WTC11 (cell line): Measurements from ENCODE around the gene ANKRD11. TPM values are rescaled to one million over a fixed set of nuclear protein-coding genes. Genes with fewer than 3 reads are reported as not detected.

Experiments
- ATAC-seq: fragments of 200-7000 bp; cut with Tn5 transposase; 2 replicates; pipeline ENCODE4 v1.10.0; 2021; ENCODE audit warnings: mild to moderate bottlenecking, moderate library complexity
- CTCF ChIA-PET: fragments of 300-600 bp; sonication (Branson Sonifier 250); formaldehyde crosslinking; loops from one replicate; lab custom pipeline; 2021; ENCODE audit warnings: antibody characterized with exemption; lab: Charles Lee
- POLR2A ChIA-PET: fragments of 350-600 bp; sonication (Branson Sonifier 250); formaldehyde crosslinking; loops from one replicate; lab custom pipeline; 2021; ENCODE audit warnings: antibody characterized with exemption; lab: Charles Lee
- DNase-seq: peaks from one replicate; pipeline ENCODE4 v3.0.0; 2021; ENCODE audit warnings: low spot score
- H3K27ac Mint-ChIP-seq: 2 replicates; pipeline ENCODE4 v1.8.0; 2021; ENCODE audit warnings: mixed read lengths
- H3K27me3 Mint-ChIP-seq: 2 replicates; pipeline ENCODE4 v1.8.0; 2021; ENCODE audit warnings: low read depth, mild to moderate bottlenecking, moderate library complexity, mixed read lengths
- H3K36me3 Mint-ChIP-seq: 2 replicates; pipeline ENCODE4 v1.8.0; 2021; ENCODE audit warnings: mixed read lengths
- H3K4me1 Mint-ChIP-seq: 2 replicates; pipeline ENCODE4 v1.8.0; 2022; ENCODE audit warnings: mixed read lengths
- H3K4me3 Mint-ChIP-seq: 2 replicates; pipeline ENCODE4 v1.8.0; 2021; ENCODE audit warnings: mild to moderate bottlenecking, moderate library complexity, mixed read lengths
- H3K9me3 Mint-ChIP-seq: 2 replicates; pipeline ENCODE4 v1.8.0; 2021; ENCODE audit warnings: mixed read lengths
- CDX4 ChIP-seq: fragments of 250-450 bp; sonication (Bioruptor Pico); IDR thresholded peaks from 2 replicates; pipeline ENCODE4 v1.9.0; 2021; ENCODE audit warnings: moderate library complexity, mild to moderate bottlenecking, inconsistent platforms, borderline replicate concordance
- EMX1 ChIP-seq: fragments of 250-450 bp; sonication (Bioruptor Pico); IDR thresholded peaks from 2 replicates; pipeline ENCODE4 v1.8.0; 2021; ENCODE audit warnings: mild to moderate bottlenecking
- FOXJ3 ChIP-seq: sonication (generic); formaldehyde crosslinking; IDR thresholded peaks from 2 replicates; pipeline ENCODE4 v1.9.0; 2021; ENCODE audit warnings: missing genetic modification reagents, mild to moderate bottlenecking, borderline replicate concordance
- HMGA2 ChIP-seq: fragments of 250-450 bp; sonication (Bioruptor Pico); IDR thresholded peaks from 2 replicates; pipeline ENCODE4 v1.4.0; 2021; ENCODE audit warnings: mild to moderate bottlenecking, moderate library complexity
- IRF1 ChIP-seq: sonication (generic); formaldehyde crosslinking; IDR thresholded peaks from 2 replicates; pipeline ENCODE4 v1.8.0; 2023; ENCODE audit warnings: missing genetic modification reagents
- NR1H2 ChIP-seq: sonication (generic); formaldehyde crosslinking; IDR thresholded peaks from 2 replicates; pipeline ENCODE4 v1.9.0; 2021; ENCODE audit warnings: mild to moderate bottlenecking, moderate library complexity, missing genetic modification reagents
- NR2C2 ChIP-seq: sonication (generic); formaldehyde crosslinking; IDR thresholded peaks from 2 replicates; pipeline ENCODE4 v1.8.0; 2022; ENCODE audit warnings: mild to moderate bottlenecking, missing genetic modification reagents
- TEAD4 ChIP-seq: sonication (generic); formaldehyde crosslinking; IDR thresholded peaks from 2 replicates; pipeline ENCODE4 v1.8.0; 2022; ENCODE audit warnings: mild to moderate bottlenecking, missing genetic modification reagents
- ZMAT4 ChIP-seq: fragments of 250-450 bp; sonication (Bioruptor Pico); IDR thresholded peaks from 2 replicates; pipeline ENCODE4 v1.9.0; 2021; ENCODE audit warnings: mild to moderate bottlenecking
- ZNF232 ChIP-seq: sonication (generic); formaldehyde crosslinking; IDR thresholded peaks from 2 replicates; pipeline ENCODE4 v1.8.0; 2022; ENCODE audit warnings: mild to moderate bottlenecking, missing genetic modification reagents
- ZNF263 ChIP-seq: sonication (generic); formaldehyde crosslinking; IDR thresholded peaks from 2 replicates; pipeline ENCODE4 v1.8.1; 2022; ENCODE audit warnings: low read depth, mild to moderate bottlenecking, moderate library complexity, missing genetic modification reagents
- ZNF317 ChIP-seq: sonication (generic); formaldehyde crosslinking; IDR thresholded peaks from 2 replicates; pipeline ENCODE4 v1.8.1; 2023; ENCODE audit warnings: low read depth, mild to moderate bottlenecking, moderate library complexity, missing genetic modification reagents, borderline replicate concordance
- ZNF416 ChIP-seq: fragments of 250-450 bp; sonication (Bioruptor Pico); IDR thresholded peaks from 2 replicates; pipeline ENCODE4 v1.9.0; 2021; ENCODE audit warnings: mild to moderate bottlenecking, inconsistent platforms
- ZNF671 ChIP-seq: fragments of 250-450 bp; sonication (Bioruptor Pico); IDR thresholded peaks from 2 replicates; pipeline ENCODE4 v1.8.0; 2021; ENCODE audit warnings: mild to moderate bottlenecking
- total RNA-seq: library from RNA; stranded (reverse); gene quantifications from 3 replicates; pipeline ENCODE4 v1.2.3, GENCODE V29; 2021
- TF ChIP-seq, protein P1 (sequence below): sonication (generic); formaldehyde crosslinking; IDR thresholded peaks from 2 replicates; pipeline ENCODE4 v1.8.1; 2022; ENCODE audit warnings: mild to moderate bottlenecking, moderate library complexity, missing genetic modification reagents
- TF ChIP-seq, protein P2 (sequence below): fragments of 250-450 bp; sonication (Bioruptor Pico); IDR thresholded peaks from 2 replicates; pipeline ENCODE4 v1.9.0; 2021; ENCODE audit warnings: mild to moderate bottlenecking
- TF ChIP-seq, protein P3 (sequence below): sonication (generic); formaldehyde crosslinking; conservative IDR thresholded peaks from 2 replicates; pipeline ENCODE4 v1.8.1; 2023; ENCODE audit warnings: mild to moderate bottlenecking, low read depth, missing genetic modification reagents, moderate library complexity
- TF ChIP-seq, protein P4 (sequence below): sonication (generic); formaldehyde crosslinking; IDR thresholded peaks from 2 replicates; pipeline ENCODE4 v1.8.1; 2022; ENCODE audit warnings: low read depth, mild to moderate bottlenecking, moderate library complexity, missing genetic modification reagents, borderline replicate concordance
- TF ChIP-seq, protein P5 (sequence below): sonication (generic); formaldehyde crosslinking; IDR thresholded peaks from 2 replicates; pipeline ENCODE4 v1.8.0; 2023; ENCODE audit warnings: mild to moderate bottlenecking, missing genetic modification reagents
- TF ChIP-seq, protein P6 (sequence below): sonication (generic); formaldehyde crosslinking; IDR thresholded peaks from 2 replicates; pipeline ENCODE4 v1.8.1; 2023; ENCODE audit warnings: mild to moderate bottlenecking, missing genetic modification reagents, moderate library complexity

The ANKRD11 gene
- total RNA-seq, 1 experiment from 2014 or later: 184 TPM

DNA sequence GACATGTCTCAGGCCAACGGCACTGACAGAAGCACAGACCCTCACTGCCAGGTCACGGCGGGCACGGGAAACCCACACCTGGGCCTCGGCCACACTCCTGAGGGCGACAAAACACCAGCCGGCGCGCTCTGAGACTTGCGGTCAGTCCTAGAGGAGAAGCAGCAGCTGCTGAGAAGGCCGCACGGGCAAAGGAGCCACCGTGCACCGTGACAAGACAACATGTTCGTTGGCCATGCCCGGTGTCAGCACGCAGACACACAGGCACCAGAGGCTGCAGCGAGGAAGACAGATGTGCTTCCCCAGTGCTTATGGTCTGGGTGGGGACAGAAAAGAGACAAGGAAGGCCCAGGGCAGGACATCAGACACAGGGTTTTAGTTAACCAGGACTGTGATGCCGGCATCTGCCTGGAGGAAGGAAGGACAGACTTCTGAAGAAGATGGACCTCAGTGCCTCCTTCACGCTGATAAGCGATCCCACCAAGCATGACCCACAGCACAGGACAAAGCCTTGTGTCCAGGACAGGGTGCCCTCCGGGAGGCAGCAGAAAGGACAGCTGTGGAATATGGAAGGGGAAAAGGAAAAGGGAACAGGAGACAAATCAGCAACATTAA, 84.0 kb downstream of the ANKRD11 start (continued):
- TF ChIP-seq, protein P1, sequence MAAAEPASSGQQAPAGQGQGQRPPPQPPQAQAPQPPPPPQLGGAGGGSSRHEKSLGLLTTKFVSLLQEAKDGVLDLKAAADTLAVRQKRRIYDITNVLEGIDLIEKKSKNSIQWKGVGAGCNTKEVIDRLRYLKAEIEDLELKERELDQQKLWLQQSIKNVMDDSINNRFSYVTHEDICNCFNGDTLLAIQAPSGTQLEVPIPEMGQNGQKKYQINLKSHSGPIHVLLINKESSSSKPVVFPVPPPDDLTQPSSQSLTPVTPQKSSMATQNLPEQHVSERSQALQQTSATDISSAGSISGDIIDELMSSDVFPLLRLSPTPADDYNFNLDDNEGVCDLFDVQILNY (CRISPR knock-in tag): no peak
- TF ChIP-seq FOXJ3 (CRISPR knock-in tag) (no peak), CDX4 (CRISPR knock-in tag) (no peak)
- TF ChIP-seq, protein P2, sequence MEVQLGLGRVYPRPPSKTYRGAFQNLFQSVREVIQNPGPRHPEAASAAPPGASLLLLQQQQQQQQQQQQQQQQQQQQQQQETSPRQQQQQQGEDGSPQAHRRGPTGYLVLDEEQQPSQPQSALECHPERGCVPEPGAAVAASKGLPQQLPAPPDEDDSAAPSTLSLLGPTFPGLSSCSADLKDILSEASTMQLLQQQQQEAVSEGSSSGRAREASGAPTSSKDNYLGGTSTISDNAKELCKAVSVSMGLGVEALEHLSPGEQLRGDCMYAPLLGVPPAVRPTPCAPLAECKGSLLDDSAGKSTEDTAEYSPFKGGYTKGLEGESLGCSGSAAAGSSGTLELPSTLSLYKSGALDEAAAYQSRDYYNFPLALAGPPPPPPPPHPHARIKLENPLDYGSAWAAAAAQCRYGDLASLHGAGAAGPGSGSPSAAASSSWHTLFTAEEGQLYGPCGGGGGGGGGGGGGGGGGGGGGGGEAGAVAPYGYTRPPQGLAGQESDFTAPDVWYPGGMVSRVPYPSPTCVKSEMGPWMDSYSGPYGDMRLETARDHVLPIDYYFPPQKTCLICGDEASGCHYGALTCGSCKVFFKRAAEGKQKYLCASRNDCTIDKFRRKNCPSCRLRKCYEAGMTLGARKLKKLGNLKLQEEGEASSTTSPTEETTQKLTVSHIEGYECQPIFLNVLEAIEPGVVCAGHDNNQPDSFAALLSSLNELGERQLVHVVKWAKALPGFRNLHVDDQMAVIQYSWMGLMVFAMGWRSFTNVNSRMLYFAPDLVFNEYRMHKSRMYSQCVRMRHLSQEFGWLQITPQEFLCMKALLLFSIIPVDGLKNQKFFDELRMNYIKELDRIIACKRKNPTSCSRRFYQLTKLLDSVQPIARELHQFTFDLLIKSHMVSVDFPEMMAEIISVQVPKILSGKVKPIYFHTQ (CRISPR knock-in tag): no peak
- TF ChIP-seq, protein P3, sequence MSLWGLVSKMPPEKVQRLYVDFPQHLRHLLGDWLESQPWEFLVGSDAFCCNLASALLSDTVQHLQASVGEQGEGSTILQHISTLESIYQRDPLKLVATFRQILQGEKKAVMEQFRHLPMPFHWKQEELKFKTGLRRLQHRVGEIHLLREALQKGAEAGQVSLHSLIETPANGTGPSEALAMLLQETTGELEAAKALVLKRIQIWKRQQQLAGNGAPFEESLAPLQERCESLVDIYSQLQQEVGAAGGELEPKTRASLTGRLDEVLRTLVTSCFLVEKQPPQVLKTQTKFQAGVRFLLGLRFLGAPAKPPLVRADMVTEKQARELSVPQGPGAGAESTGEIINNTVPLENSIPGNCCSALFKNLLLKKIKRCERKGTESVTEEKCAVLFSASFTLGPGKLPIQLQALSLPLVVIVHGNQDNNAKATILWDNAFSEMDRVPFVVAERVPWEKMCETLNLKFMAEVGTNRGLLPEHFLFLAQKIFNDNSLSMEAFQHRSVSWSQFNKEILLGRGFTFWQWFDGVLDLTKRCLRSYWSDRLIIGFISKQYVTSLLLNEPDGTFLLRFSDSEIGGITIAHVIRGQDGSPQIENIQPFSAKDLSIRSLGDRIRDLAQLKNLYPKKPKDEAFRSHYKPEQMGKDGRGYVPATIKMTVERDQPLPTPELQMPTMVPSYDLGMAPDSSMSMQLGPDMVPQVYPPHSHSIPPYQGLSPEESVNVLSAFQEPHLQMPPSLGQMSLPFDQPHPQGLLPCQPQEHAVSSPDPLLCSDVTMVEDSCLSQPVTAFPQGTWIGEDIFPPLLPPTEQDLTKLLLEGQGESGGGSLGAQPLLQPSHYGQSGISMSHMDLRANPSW (CRISPR knock-in tag): no peak

DNA sequence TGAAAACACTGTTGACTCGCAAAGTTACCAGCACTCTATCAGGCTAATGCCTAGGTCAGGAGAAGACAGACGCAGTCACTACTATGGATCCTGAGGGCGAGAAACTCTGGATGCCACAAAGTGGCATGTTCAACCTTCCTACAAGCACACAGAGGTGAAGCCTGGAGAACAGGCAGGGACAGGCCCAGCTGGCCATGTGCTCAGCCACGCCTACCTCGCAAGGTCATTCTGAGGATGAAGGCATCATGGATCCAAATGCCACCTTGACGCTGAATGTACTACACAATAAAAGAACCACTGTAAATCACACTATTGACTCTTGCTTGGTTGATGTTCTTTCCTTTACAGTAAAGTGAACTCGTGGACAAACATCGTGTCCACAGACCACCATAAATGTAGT, 85.8 kb downstream of the ANKRD11 start:
- ATAC-seq (no peak), DNase-seq (no peak)
- peaks cover 79% of the 10 kb centered on the region for H3K4me1 Mint-ChIP-seq
- H3K4me3 Mint-ChIP-seq: no peak overlapping the region
- H3K27me3 Mint-ChIP-seq: no peaks in the 10 kb centered on the region
- H3K36me3 Mint-ChIP-seq: no peaks in the 10 kb centered on the region
- POLR2A ChIA-PET: interaction anchor here (1.5 kb wide), 1 partner anchor 84 kb away, joined by 8 read pairs; no protein-coding TSS in a partner anchor
- peak overlapping the region; percentile 7; the same call in 1 of the 2 replicates for H3K27ac Mint-ChIP-seq
- H3K9me3 Mint-ChIP-seq: no peaks in the 10 kb centered on the region
- CTCF ChIA-PET: interaction anchor here (1.1 kb wide), 1 partner anchor 30 kb away, joined by 3 read pairs; no protein-coding TSS in a partner anchor
- TF ChIP-seq, protein P4, sequence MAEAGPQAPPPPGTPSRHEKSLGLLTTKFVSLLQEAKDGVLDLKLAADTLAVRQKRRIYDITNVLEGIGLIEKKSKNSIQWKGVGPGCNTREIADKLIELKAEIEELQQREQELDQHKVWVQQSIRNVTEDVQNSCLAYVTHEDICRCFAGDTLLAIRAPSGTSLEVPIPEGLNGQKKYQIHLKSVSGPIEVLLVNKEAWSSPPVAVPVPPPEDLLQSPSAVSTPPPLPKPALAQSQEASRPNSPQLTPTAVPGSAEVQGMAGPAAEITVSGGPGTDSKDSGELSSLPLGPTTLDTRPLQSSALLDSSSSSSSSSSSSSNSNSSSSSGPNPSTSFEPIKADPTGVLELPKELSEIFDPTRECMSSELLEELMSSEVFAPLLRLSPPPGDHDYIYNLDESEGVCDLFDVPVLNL (CRISPR knock-in tag): no peak
- TF ChIP-seq TEAD4 (CRISPR knock-in tag) (no peak), ZNF263 (no peak), NR2C2 (no peak), ZNF671 (no peak), ZMAT4 (no peak), ZNF232 (no peak), EMX1 (CRISPR knock-in tag) (no peak), ZNF416 (CRISPR knock-in tag) (no peak), ZNF317 (CRISPR knock-in tag) (no peak), NR1H2 (no peak), IRF1 (CRISPR knock-in tag) (no peak), HMGA2 (CRISPR knock-in tag) (no peak)
- TF ChIP-seq, protein P5, sequence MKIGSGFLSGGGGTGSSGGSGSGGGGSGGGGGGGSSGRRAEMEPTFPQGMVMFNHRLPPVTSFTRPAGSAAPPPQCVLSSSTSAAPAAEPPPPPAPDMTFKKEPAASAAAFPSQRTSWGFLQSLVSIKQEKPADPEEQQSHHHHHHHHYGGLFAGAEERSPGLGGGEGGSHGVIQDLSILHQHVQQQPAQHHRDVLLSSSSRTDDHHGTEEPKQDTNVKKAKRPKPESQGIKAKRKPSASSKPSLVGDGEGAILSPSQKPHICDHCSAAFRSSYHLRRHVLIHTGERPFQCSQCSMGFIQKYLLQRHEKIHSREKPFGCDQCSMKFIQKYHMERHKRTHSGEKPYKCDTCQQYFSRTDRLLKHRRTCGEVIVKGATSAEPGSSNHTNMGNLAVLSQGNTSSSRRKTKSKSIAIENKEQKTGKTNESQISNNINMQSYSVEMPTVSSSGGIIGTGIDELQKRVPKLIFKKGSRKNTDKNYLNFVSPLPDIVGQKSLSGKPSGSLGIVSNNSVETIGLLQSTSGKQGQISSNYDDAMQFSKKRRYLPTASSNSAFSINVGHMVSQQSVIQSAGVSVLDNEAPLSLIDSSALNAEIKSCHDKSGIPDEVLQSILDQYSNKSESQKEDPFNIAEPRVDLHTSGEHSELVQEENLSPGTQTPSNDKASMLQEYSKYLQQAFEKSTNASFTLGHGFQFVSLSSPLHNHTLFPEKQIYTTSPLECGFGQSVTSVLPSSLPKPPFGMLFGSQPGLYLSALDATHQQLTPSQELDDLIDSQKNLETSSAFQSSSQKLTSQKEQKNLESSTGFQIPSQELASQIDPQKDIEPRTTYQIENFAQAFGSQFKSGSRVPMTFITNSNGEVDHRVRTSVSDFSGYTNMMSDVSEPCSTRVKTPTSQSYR (CRISPR knock-in tag): no peak
- TF ChIP-seq, protein P6, sequence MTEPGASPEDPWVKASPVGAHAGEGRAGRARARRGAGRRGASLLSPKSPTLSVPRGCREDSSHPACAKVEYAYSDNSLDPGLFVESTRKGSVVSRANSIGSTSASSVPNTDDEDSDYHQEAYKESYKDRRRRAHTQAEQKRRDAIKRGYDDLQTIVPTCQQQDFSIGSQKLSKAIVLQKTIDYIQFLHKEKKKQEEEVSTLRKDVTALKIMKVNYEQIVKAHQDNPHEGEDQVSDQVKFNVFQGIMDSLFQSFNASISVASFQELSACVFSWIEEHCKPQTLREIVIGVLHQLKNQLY (CRISPR knock-in tag): no peak
